Measurements from ENCODE around the gene ARHGAP44. TPM values are rescaled to one million over a fixed set of nuclear protein-coding genes. Genes with fewer than 3 reads are reported as not detected.

The ARHGAP44 gene
- total RNA-seq, 1 experiment from 2014 or later = 9.9 TPM

- Histone ChIP-seq H3K79me2 (ENCODE audit: insufficient read depth, low read length) (no peaks in the 10 kb centered on the region), H3K79me1 (ENCODE audit: insufficient read depth, low read depth, low read length, poor library complexity, severe bottlenecking) (no peaks in the 10 kb centered on the region), H3K9me3 (ENCODE audit: control insufficient read depth, low read depth, low read length) (no peaks in the 10 kb centered on the region), H2BK5ac (ENCODE audit: insufficient read length, low read length) (no peak overlapping the region), H3K4me2 (ENCODE audit: insufficient read depth, insufficient read length, low read length) (no peak overlapping the region), H2BK20ac (ENCODE audit: low read depth, low read length, poor library complexity, severe bottlenecking) (no peak overlapping the region), H3K23me2 (ENCODE audit: insufficient read length, low read depth, low read length, poor library complexity, severe bottlenecking) (no peaks in the 10 kb centered on the region), H2BK15ac (ENCODE audit: low read depth, low read length) (no peak overlapping the region), H3K27ac (ENCODE audit: insufficient read length, low read depth, low read length) (no peak overlapping the region), H3K14ac (ENCODE audit: insufficient read depth, low read length) (no peak overlapping the region), H3T11ph (ENCODE audit: low read length) (no peak overlapping the region), H2BK12ac (ENCODE audit: insufficient read length, low read depth, low read length) (no peak overlapping the region), H3K27me3 (ENCODE audit: insufficient read depth, low read length) (no peaks in the 10 kb centered on the region), H2BK120ac (ENCODE audit: low read depth, low read length, poor library complexity, severe bottlenecking) (no peak overlapping the region), H4K8ac (replicated peaks; ENCODE audit: insufficient read length, low read depth, low read length) (no peak overlapping the region), H2AK5ac (ENCODE audit: insufficient read length, low read length) (no peak overlapping the region), H3K18ac (ENCODE audit: insufficient read length, low read depth, low read length) (no peak overlapping the region), H3K23ac (ENCODE audit: insufficient read length, low read depth, low read length) (no peak overlapping the region), H4K91ac (ENCODE audit: insufficient read length, low read depth, low read length) (no peak overlapping the region), H3K4me1 (ENCODE audit: insufficient read depth, low read length) (no peaks in the 10 kb centered on the region), H2AFZ (ENCODE audit: low read length) (no peak overlapping the region), H3K4ac (ENCODE audit: low read depth, low read length) (no peak overlapping the region; the same call in 1 of the 2 replicates), H4K5ac (ENCODE audit: insufficient read length, low read depth, low read length) (no peak overlapping the region), H3K9ac (ENCODE audit: extremely low read depth, insufficient read length, low read length) (no peak overlapping the region), H4K20me1 (ENCODE audit: control insufficient read depth, insufficient read depth, insufficient read length) (no peaks in the 10 kb centered on the region), H3K56ac (ENCODE audit: insufficient read length, low read depth, low read length) (no peak overlapping the region)
- H3K27ac Mint-ChIP-seq = no peak overlapping the region
- no peak overlapping the region for H3K4me3 Mint-ChIP-seq
- H3K27me3 Mint-ChIP-seq (ENCODE audit: low read depth) = no peaks in the 10 kb centered on the region
- DNase-seq = no peak
- no peak for TF ChIP-seq CTCF (conservative IDR thresholded peaks at IDR 0.05)
- WGBS (ENCODE audit: extremely low coverage, insufficient read length, low lambda C conversion rate) = no CpG with 5 or more reads among the region's 15 CpGs
- H3K36me3 Mint-ChIP-seq (ENCODE audit: insufficient read depth in 1 of 3, low read depth in 3 of 3) = peaks cover 30 to 69% (median 56%) of the 10 kb centered on the region in 3 experiments; a peak in 6 of 7 replicates
- H3K4me1 Mint-ChIP-seq = no peaks in the 10 kb centered on the region
- no peaks in the 10 kb centered on the region for H3K9me3 Mint-ChIP-seq
Observed at GRCh38 chr17:13001991-13002615, 212.8 kb downstream of the ARHGAP44 start.
